HepG2 (cell line): Measurements from ENCODE around the gene TLE2. TPM values are rescaled to one million over a fixed set of nuclear protein-coding genes. Genes with fewer than 3 reads are reported as not detected.

Source experiments
- ATAC-seq: fragments of 200-7000 bp; cut with Tn5 transposase; 3 replicates; pipeline ENCODE4 v1.9.1; 2020; ENCODE audit warnings: mild to moderate bottlenecking, moderate library complexity
- BruUV-seq: library from RNA; stranded (reverse); fragments of 400-500 nt; replicated peaks from 2 replicates; lab custom pipeline; 2021; lab: Mats Ljungman, UMichigan
- CTCF ChIA-PET: fragments of 300-600 bp; formaldehyde crosslinking; extraction: SDS; loops from one replicate; lab custom pipeline; 2021; ENCODE audit warnings: low total read pairs, inconsistent platforms, low intra/inter-chr PET ratio; lab: Yijun Ruan, JAX
- POLR2A ChIA-PET: fragments of 350-600 bp; sonication (Branson Sonifier 250); formaldehyde crosslinking; loops from one replicate; lab custom pipeline; 2020; ENCODE audit warnings: antibody characterized with exemption, inconsistent platforms; lab: Yijun Ruan, JAX
- DNase-seq: peaks from one replicate; pipeline ENCODE4 v3.0.0-alpha.2; 2015; ENCODE audit warnings: low spot score
- FAIRE-seq: peaks from 3 replicates; lab custom pipeline; 2011; peaks lifted over from hg19 to GRCh38; lab: Jason Lieb, UNC
- H2AFZ ChIP-seq: one replicate; pipeline ENCODE4 v1.6.1; 2011; ENCODE audit warnings: low read length, inconsistent platforms
- H3K27ac ChIP-seq: fragments of 300-600 bp; 3 replicates; pipeline ENCODE4 v1.8.0; 2011; ENCODE audit warnings: mixed run types, mild to moderate bottlenecking, mixed read lengths, low read length, inconsistent platforms; ENCODE audit not compliant: insufficient read depth; ENCODE audit errors: extremely low read length
- H3K27me3 ChIP-seq, 2 experiments: fragments of 200-600 bp in 1 of 2; 2 replicates in 1 of 2; 3 replicates in 1 of 2; pipeline versions ENCODE4 v1.6.0 to v1.8.0; 2011; ENCODE audit warnings: low read length in 2 of 2, mild to moderate bottlenecking in 2 of 2, moderate library complexity in 2 of 2, inconsistent platforms in 1 of 2; ENCODE audit not compliant: insufficient read depth in 2 of 2, control insufficient read depth in 1 of 2
- H3K36me3 ChIP-seq, 2 experiments: fragments of 200-600 bp in 1 of 2; replicated peaks in 1 of 2; 2 replicates in 1 of 2; 3 replicates in 1 of 2; pipeline versions ENCODE4 v1.5.1 to v1.8.0; 2011; ENCODE audit warnings: low read length in 2 of 2, inconsistent platforms in 1 of 2; ENCODE audit not compliant: insufficient read depth in 2 of 2, control insufficient read depth in 1 of 2
- H3K4me1 ChIP-seq: 2 replicates; pipeline ENCODE4 v1.5.1; 2012; ENCODE audit warnings: low read length, inconsistent platforms; ENCODE audit not compliant: insufficient read depth
- H3K4me2 ChIP-seq: 2 replicates; pipeline ENCODE4 v1.6.0; 2011; ENCODE audit warnings: low read depth, low read length, inconsistent platforms
- H3K4me3 ChIP-seq, 3 experiments: fragments of 200-600 bp in 1 of 3; sonication (generic), shearing (Covaris generic) in 1 of 3; replicated peaks in 1 of 3; 2 replicates each; pipeline ENCODE4 v1.5.1; 2011 to 2016; ENCODE audit warnings: low read length in 3 of 3, inconsistent platforms in 2 of 3, low read depth in 2 of 3, mild to moderate bottlenecking in 2 of 3, control low read depth in 1 of 3, mixed read lengths in 1 of 3; ENCODE audit not compliant: insufficient read depth in 1 of 3
- H3K79me2 ChIP-seq: one replicate; pipeline ENCODE4 v1.6.1; 2011; ENCODE audit warnings: low read length, inconsistent platforms; ENCODE audit not compliant: insufficient read depth
- H3K9ac ChIP-seq: 2 replicates; pipeline ENCODE4 v1.6.0; 2011; ENCODE audit warnings: mild to moderate bottlenecking, low read depth, low read length, inconsistent platforms; ENCODE audit not compliant: insufficient read depth
- H3K9me3 ChIP-seq: 2 replicates; pipeline ENCODE4 v1.5.1; 2012; ENCODE audit warnings: mild to moderate bottlenecking, low read length
- H4K20me1 ChIP-seq: 2 replicates; pipeline ENCODE4 v1.6.0; 2011; ENCODE audit warnings: inconsistent platforms, mild to moderate bottlenecking, low read length, moderate library complexity; ENCODE audit not compliant: insufficient read depth
- AKAP8 ChIP-seq: sonication (generic); formaldehyde crosslinking; IDR thresholded peaks from 2 replicates; pipeline ENCODE4 v1.5.1; 2020; ENCODE audit warnings: mild to moderate bottlenecking, missing genetic modification reagents
- JDP2 ChIP-seq: sonication (generic); formaldehyde crosslinking; IDR thresholded peaks from 2 replicates; pipeline ENCODE4 v1.8.1; 2022; ENCODE audit warnings: missing genetic modification reagents, borderline replicate concordance
- KAT8 ChIP-seq: IDR thresholded peaks from 2 replicates; pipeline ENCODE4 v1.6.1; 2016; ENCODE audit warnings: missing genetic modification reagents, missing compliant biosample characterization
- MBNL3 ChIP-seq: fragments of 250-450 bp; sonication (Bioruptor Pico); conservative IDR thresholded peaks from 2 replicates; pipeline ENCODE4 v1.8.0; 2022; ENCODE audit warnings: mild to moderate bottlenecking, inconsistent platforms
- MED8 ChIP-seq: sonication (generic); formaldehyde crosslinking; IDR thresholded peaks from 2 replicates; pipeline ENCODE4 v1.8.1; 2023; ENCODE audit warnings: mild to moderate bottlenecking, missing genetic modification reagents; ENCODE audit not compliant: insufficient replicate concordance
- SOX6 ChIP-seq, 2 experiments: fragments of 450-650 bp in 1 of 2; sonication (generic) in 1 of 2; formaldehyde crosslinking in 1 of 2; IDR thresholded peaks; 2 replicates each; pipeline versions ENCODE4 v1.4.0 to v1.6.1; 2017 to 2020; ENCODE audit warnings: antibody characterized with exemption in 1 of 2, mild to moderate bottlenecking in 1 of 2, missing genetic modification reagents in 1 of 2
- SUZ12 ChIP-seq: fragments of 150-350 bp; IDR thresholded peaks from 2 replicates; pipeline ENCODE4 v1.6.1; 2014; ENCODE audit warnings: low read depth, low read length
- ZC3H13 ChIP-seq: sonication (generic); formaldehyde crosslinking; IDR thresholded peaks from 2 replicates; pipeline ENCODE4 v1.8.1; 2023; ENCODE audit warnings: mild to moderate bottlenecking, missing genetic modification reagents, moderate library complexity
- ZNF333 ChIP-seq: sonication (generic); formaldehyde crosslinking; IDR thresholded peaks from 2 replicates; pipeline ENCODE4 v1.4.0; 2020; ENCODE audit warnings: mild to moderate bottlenecking, missing genetic modification reagents, borderline replicate concordance
- ZNF350 ChIP-seq: sonication (generic); formaldehyde crosslinking; IDR thresholded peaks from 2 replicates; pipeline ENCODE4 v1.4.0; 2020; ENCODE audit warnings: mild to moderate bottlenecking, low read depth, missing genetic modification reagents, borderline replicate concordance
- ZNF761 ChIP-seq: sonication (generic); formaldehyde crosslinking; conservative IDR thresholded peaks from 2 replicates; pipeline ENCODE4 v1.4.0; 2020; ENCODE audit warnings: mild to moderate bottlenecking, missing genetic modification reagents
- WGBS: methylation state at CpG from one replicate; pipeline ENCODE4 v1.1.6; 2017; ENCODE audit warnings: low lambda C conversion rate; 5-methylcytosine and 5-hydroxymethylcytosine counted together
- in situ Hi-C: cut with HindIII; loops from 2 replicates; pipeline ENCODE4 v1.10.0; 2017; ENCODE audit warnings: low pct_unique_long_range_greater_than_20kb; ENCODE audit not compliant: extremely low pct_ligation_motif_present
- intact Hi-C: fragments of 100-400 bp; cut with micrococcal nuclease; formaldehyde crosslinking; loops from one replicate; pipeline ENCODE4 v1.10.0; 2022; ENCODE audit not compliant: unreplicated experiment
- polyA plus RNA-seq, 8 experiments: library from polyadenylated mRNA; depleted of rRNA in 3 of 8; stranded (reverse) in 7 of 8; unstranded in 1 of 8; fragments of >200 nt; fragmentation: Illumina TruSeq in 4 of 8; extraction: Trizol in 4 of 8; gene quantifications; 2 replicates each; pipeline versions ENCODE4 v1.2.1 to v1.2.3, GENCODE V29; 2011 to 2016; ENCODE audit warnings: low read depth in 4 of 8, missing spikeins in 1 of 8, mixed read lengths in 1 of 8; ENCODE audit not compliant: insufficient read depth in 1 of 8
- total RNA-seq, 5 experiments: library from RNA; depleted of rRNA; stranded (reverse); fragments of >200 nt; fragmentation: Illumina TruSeq; extraction: Trizol; gene quantifications; 2 replicates each; pipeline ENCODE4 v1.2.3, GENCODE V29; 2016; ENCODE audit warnings: low read depth in 1 of 5
- TF ChIP-seq, protein P1 (sequence below): sonication (generic); formaldehyde crosslinking; IDR thresholded peaks from one replicate; pipeline ENCODE4 v1.5.1; 2020; ENCODE audit warnings: mild to moderate bottlenecking, missing genetic modification reagents; ENCODE audit errors: not compliant biosample characterization
- TF ChIP-seq, protein P2 (sequence below): sonication (generic); formaldehyde crosslinking; conservative IDR thresholded peaks from 2 replicates; pipeline ENCODE4 v1.8.1; 2023; ENCODE audit warnings: missing genetic modification reagents

Gene TLE2
- total and polyA plus RNA-seq, 2 of the 13 experiments (the other 11 are each of a cell fraction or from before 2014, with no cell fraction given) = 0.07 to 0.81 TPM

DNA sequence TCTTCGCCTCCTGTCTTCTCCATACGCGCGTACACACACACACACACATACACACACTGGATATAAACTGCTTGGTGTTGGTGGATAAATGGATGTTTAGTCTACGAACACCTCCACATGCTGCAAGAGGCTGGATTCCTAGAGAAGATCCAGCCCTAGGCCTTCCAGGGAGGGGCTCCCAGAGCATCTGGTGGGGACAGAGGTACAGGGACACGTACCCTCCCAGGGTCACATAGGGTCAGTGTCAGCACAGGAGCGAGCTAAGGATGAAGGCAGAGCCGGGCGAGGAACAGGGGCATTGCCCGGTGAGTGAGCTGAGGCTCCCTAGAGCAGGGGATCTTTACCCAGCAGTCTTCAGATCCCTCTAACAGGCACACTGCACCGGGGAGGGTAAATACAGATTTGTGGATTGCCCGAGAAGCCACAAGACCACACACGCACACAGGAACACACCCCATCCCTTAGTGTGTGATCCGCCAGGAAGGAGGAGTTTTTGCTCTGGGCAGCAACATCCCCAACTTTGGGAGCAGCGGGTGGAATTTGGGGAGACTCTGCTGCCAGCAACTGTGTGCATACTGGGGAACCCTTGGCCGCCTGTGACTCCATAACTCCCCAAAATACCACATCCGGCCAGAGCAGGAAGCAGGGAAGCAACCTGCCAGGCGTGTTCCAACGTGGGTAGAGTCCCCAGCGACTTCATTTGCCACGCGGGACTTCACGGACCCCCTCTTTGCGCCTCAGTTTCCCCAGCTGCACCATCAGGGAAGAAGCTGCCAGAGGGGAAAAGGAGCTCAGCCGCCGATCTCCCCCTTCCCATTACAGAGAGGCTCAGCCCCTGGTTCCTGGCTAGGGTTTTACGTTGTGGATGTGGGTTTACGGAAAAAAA, 5.8 kb upstream of the TLE2 start:
- Histone ChIP-seq H3K4me1 (peaks cover 70% of the 10 kb centered on the region), H3K4me3 (peak overlapping the region; percentile 64 to 78 (median 72)), H2AFZ (peak overlapping the region; percentile 10), H3K4me2 (peak overlapping the region; percentile 98), H3K36me3 (no peaks in the 10 kb centered on the region), H3K27ac (peak overlapping the region; percentile 66), H3K9ac (peak overlapping the region; percentile 74), H3K79me2 (no peaks in the 10 kb centered on the region), H3K27me3 (peaks cover 3 to 23% of the 10 kb centered on the region in 2 experiments; a peak in 3 of 5 replicates), H3K9me3 (no peaks in the 10 kb centered on the region), H4K20me1 (no peaks in the 10 kb centered on the region)
- CTCF ChIA-PET = no interaction called here
- POLR2A ChIA-PET = interaction anchor here (0.9 to 3.0 kb wide), 15 partner anchors 10 to 641 kb away, joined by 3 to 23 read pairs (median 4); partner anchors contain the start of genes DOHH, TLE6, ZNF556 and ZNF57
- FAIRE-seq (peak; percentile 43), ATAC-seq (peak; percentile 16), DNase-seq (no peak)
- intact Hi-C loops (loop anchor here (1.0 kb wide), 1 partner anchor 58 kb away; the partner anchor contains the start of gene TLE6), in situ Hi-C loops (no loop called here)
- under 1% methylated on average over 21 of the region's 28 CpGs for WGBS
- TSS peak; percentile 93 for BruUV-seq
- TF ChIP-seq SOX6 (IDR thresholded peaks at IDR 0.05) (no peak), SOX6 (CRISPR knock-in tag; IDR thresholded peaks at IDR 0.05) (peak; percentile 20; the same call in 1 of the 2 replicates), KAT8 (CRISPR knock-in tag) (no peak), JDP2 (CRISPR knock-in tag) (no peak), MED8 (no peak), MBNL3 (no peak), ZC3H13 (CRISPR knock-in tag) (0 out of 2 replicates have a peak, but pooled peaks have one; percentile 43), SUZ12 (no peak), ZNF333 (peak; percentile 32; the same call in 1 of the 2 replicates), ZNF761 (CRISPR knock-in tag) (0 out of 2 replicates have a peak, but pooled peaks have one; percentile 50), ZNF350 (CRISPR knock-in tag) (no peak), AKAP8 (CRISPR knock-in tag) (no peak)
- TF ChIP-seq, protein P1, sequence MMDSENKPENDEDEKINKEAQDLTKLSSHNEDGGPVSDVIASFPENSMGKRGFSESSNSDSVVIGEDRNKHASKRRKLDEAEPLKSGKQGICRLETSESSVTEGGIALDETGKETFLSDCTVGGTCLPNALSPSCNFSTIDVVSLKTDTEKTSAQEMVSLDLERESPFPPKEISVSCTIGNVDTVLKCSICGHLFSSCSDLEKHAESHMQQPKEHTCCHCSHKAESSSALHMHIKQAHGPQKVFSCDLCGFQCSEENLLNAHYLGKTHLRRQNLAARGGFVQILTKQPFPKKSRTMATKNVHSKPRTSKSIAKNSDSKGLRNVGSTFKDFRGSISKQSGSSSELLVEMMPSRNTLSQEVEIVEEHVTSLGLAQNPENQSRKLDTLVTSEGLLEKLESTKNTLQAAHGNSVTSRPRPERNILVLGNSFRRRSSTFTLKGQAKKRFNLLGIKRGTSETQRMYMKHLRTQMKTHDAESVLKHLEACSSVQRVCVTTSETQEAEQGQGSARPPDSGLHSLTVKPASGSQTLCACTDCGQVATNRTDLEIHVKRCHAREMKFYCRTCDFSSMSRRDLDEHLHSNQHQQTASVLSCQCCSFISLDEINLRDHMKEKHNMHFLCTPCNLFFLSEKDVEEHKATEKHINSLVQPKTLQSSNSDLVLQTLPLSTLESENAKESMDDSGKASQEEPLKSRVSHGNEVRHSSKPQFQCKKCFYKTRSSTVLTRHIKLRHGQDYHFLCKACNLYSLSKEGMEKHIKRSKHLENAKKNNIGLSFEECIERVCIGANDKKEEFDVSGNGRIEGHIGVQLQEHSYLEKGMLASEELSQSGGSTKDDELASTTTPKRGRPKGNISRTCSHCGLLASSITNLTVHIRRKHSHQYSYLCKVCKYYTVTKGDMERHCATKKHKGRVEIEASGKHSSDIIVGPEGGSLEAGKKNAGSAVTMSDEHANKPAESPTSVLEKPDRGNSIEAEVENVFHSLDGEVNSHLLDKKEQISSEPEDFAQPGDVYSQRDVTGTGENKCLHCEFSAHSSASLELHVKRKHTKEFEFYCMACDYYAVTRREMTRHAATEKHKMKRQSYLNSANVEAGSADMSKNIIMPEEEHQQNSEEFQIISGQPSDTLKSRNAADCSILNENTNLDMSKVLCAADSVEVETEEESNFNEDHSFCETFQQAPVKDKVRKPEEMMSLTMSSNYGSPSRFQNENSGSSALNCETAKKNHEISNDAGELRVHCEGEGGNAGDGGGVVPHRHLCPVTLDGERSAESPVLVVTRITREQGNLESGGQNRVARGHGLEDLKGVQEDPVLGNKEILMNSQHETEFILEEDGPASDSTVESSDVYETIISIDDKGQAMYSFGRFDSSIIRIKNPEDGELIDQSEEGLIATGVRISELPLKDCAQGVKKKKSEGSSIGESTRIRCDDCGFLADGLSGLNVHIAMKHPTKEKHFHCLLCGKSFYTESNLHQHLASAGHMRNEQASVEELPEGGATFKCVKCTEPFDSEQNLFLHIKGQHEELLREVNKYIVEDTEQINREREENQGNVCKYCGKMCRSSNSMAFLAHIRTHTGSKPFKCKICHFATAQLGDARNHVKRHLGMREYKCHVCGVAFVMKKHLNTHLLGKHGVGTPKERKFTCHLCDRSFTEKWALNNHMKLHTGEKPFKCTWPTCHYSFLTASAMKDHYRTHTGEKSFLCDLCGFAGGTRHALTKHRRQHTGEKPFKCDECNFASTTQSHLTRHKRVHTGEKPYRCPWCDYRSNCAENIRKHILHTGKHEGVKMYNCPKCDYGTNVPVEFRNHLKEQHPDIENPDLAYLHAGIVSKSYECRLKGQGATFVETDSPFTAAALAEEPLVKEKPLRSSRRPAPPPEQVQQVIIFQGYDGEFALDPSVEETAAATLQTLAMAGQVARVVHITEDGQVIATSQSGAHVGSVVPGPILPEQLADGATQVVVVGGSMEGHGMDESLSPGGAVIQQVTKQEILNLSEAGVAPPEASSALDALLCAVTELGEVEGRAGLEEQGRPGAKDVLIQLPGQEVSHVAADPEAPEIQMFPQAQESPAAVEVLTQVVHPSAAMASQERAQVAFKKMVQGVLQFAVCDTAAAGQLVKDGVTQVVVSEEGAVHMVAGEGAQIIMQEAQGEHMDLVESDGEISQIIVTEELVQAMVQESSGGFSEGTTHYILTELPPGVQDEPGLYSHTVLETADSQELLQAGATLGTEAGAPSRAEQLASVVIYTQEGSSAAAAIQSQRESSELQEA (CRISPR knock-in tag) = no peak
- TF ChIP-seq, protein P2, sequence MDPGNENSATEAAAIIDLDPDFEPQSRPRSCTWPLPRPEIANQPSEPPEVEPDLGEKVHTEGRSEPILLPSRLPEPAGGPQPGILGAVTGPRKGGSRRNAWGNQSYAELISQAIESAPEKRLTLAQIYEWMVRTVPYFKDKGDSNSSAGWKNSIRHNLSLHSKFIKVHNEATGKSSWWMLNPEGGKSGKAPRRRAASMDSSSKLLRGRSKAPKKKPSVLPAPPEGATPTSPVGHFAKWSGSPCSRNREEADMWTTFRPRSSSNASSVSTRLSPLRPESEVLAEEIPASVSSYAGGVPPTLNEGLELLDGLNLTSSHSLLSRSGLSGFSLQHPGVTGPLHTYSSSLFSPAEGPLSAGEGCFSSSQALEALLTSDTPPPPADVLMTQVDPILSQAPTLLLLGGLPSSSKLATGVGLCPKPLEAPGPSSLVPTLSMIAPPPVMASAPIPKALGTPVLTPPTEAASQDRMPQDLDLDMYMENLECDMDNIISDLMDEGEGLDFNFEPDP (CRISPR knock-in tag) = no peak
